ENCODE data around the gene PXDN.

Gene PXDN

GRCh38 chr2:1647417-1648240 lies 96.7 kb downstream of the PXDN start:
- Histone ChIP-seq H3K27ac (ENCODE audit: low read length) (no peak overlapping the region), H3K9ac (ENCODE audit: low read depth, low read length) (no peak overlapping the region), H3K4me3 (ENCODE audit: low read depth in 1 of 2, low read length in 2 of 2) (no peak overlapping the region), H3K9me3 (ENCODE audit: insufficient read depth, low read length, severe bottlenecking) (no peaks in the 10 kb centered on the region), H3K36me3 (ENCODE audit: insufficient read depth, low read length) (no peaks in the 10 kb centered on the region), H3K4me1 (ENCODE audit: insufficient read depth, low read length) (no peaks in the 10 kb centered on the region), H3K4me2 (ENCODE audit: insufficient read depth, low read length) (no peak overlapping the region), H3K79me2 (ENCODE audit: insufficient read depth, low read length) (no peaks in the 10 kb centered on the region), H2AFZ (ENCODE audit: low read depth, low read length) (no peak overlapping the region), H4K20me1 (ENCODE audit: insufficient read depth, low read length) (no peaks in the 10 kb centered on the region), H3K27me3 (ENCODE audit: insufficient read depth, low read length, poor library complexity) (peaks cover 3% of the 10 kb centered on the region)
- ATAC-seq (ENCODE audit: insufficient read depth, low read depth), result no peak
- DNase-seq, result no peak
- no peak for TF ChIP-seq CTCF (IDR thresholded peaks at IDR 0.05; ENCODE audit: borderline replicate concordance, extremely low read depth, low read length, poor library complexity, severe bottlenecking)
- no peak for TF ChIP-seq EZH2 (IDR thresholded peaks at IDR 0.05; ENCODE audit: borderline replicate concordance, low read depth, low read length, severe bottlenecking)

DNA sequence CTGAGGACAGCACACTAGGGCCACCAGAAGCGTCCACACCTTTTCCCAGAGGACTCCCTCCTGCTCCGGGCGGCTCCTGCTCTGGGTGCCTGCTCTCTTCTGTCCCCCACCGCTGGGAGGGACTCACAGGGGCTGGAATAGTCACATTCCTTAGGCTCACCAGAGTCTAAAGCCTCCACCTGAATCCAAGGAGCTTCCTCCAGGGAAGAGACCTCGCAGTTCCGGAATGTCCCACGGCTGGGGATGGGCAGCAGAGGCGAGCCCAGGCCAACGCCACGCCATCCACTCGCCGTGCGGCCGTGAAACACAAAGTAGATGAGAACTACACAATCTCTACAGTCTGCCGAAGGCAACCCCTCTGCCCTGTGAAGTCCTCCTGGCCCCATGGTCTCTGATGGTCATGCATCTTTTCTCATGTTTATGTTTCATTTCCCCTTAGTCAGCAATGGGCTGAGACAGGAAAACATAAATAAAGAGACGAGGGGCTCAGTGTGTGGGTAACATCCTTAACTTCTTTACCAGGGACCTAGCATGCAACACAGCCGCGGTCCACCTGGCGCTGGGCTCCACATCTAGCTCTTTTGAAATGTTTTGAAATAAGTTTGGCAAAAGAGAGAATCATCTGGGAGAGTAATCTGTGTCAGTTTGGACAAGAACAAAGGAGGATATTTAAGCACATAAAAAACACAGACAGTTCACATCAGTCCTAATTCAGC lies 98.4 kb downstream of the PXDN start:
- TF ChIP-seq CTCF (IDR thresholded peaks at IDR 0.05; ENCODE audit: borderline replicate concordance, extremely low read depth, low read length, poor library complexity, severe bottlenecking) (no peak), EZH2 (IDR thresholded peaks at IDR 0.05; ENCODE audit: borderline replicate concordance, low read depth, low read length, severe bottlenecking) (no peak)
- Histone ChIP-seq H3K4me3 (ENCODE audit: low read depth in 1 of 2, low read length in 2 of 2) (no peak overlapping the region), H3K36me3 (ENCODE audit: insufficient read depth, low read length) (no peaks in the 10 kb centered on the region), H2AFZ (ENCODE audit: low read depth, low read length) (no peak overlapping the region), H4K20me1 (ENCODE audit: insufficient read depth, low read length) (no peaks in the 10 kb centered on the region), H3K9me3 (ENCODE audit: insufficient read depth, low read length, severe bottlenecking) (no peaks in the 10 kb centered on the region), H3K79me2 (ENCODE audit: insufficient read depth, low read length) (no peaks in the 10 kb centered on the region), H3K27ac (ENCODE audit: low read length) (no peak overlapping the region), H3K4me1 (ENCODE audit: insufficient read depth, low read length) (no peaks in the 10 kb centered on the region), H3K4me2 (ENCODE audit: insufficient read depth, low read length) (no peak overlapping the region), H3K27me3 (ENCODE audit: insufficient read depth, low read length, poor library complexity) (peaks cover 3% of the 10 kb centered on the region), H3K9ac (ENCODE audit: low read depth, low read length) (no peak overlapping the region)
- ATAC-seq (ENCODE audit: insufficient read depth, low read depth) (no peak), DNase-seq (no peak)

DNA sequence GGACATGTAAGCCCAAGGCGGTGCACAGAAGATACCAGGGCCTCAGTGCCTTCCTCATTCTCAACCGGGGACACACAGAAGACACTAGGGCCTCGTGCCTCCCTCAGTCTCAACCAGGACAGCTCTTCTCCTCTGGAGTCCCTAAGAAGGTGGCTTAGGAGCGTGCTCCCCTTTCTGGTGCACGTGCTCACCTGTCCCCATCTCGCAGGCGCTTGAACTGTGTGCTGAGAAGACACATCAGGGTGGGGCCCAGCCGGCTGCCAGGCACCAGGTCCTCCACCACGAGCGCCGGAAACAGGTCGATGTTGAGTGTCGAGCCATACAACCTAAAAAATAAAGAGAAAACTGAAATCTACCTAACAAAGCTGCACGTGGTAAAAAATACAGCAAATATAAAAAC lies 99.9 kb downstream of the PXDN start:
- no peak for ATAC-seq (ENCODE audit: insufficient read depth, low read depth)
- H3K79me2 ChIP-seq (ENCODE audit: insufficient read depth, low read length), result no peaks in the 10 kb centered on the region
- no peaks in the 10 kb centered on the region for H3K36me3 ChIP-seq (ENCODE audit: insufficient read depth, low read length)
- no peaks in the 10 kb centered on the region for H3K4me1 ChIP-seq (ENCODE audit: insufficient read depth, low read length)
- no peaks in the 10 kb centered on the region for H3K9me3 ChIP-seq (ENCODE audit: insufficient read depth, low read length, severe bottlenecking)
- no peak overlapping the region for H3K9ac ChIP-seq (ENCODE audit: low read depth, low read length)
- TF ChIP-seq CTCF (IDR thresholded peaks at IDR 0.05; ENCODE audit: borderline replicate concordance, extremely low read depth, low read length, poor library complexity, severe bottlenecking) (no peak), EZH2 (IDR thresholded peaks at IDR 0.05; ENCODE audit: borderline replicate concordance, low read depth, low read length, severe bottlenecking) (no peak)
- H4K20me1 ChIP-seq (ENCODE audit: insufficient read depth, low read length), result no peaks in the 10 kb centered on the region
- peaks cover 3% of the 10 kb centered on the region for H3K27me3 ChIP-seq (ENCODE audit: insufficient read depth, low read length, poor library complexity)
- no peak overlapping the region for H3K27ac ChIP-seq (ENCODE audit: low read length)
- no peak for DNase-seq
- no peak overlapping the region for H3K4me3 ChIP-seq (ENCODE audit: low read depth in 1 of 2, low read length in 2 of 2)
- no peak overlapping the region for H2AFZ ChIP-seq (ENCODE audit: low read depth, low read length)
- no peak overlapping the region for H3K4me2 ChIP-seq (ENCODE audit: insufficient read depth, low read length)
